ENCODE measurements around the gene PARD6G.

The PARD6G gene

GRCh38 chr18:80170395-80171053 lies 76.8 kb downstream of the PARD6G start:
- no peak for DNase-seq

GRCh38 chr18:80169607-80170006 lies 77.7 kb downstream of the PARD6G start:
- DNase-seq = no peak

GRCh38 chr18:80168982-80169381 lies 78.3 kb downstream of the PARD6G start:
- DNase-seq = no peak

- DNase-seq = no peak
Observed at GRCh38 chr18:80168346-80168745, 79.0 kb downstream of the PARD6G start.

GRCh38 chr18:80167931-80168330 lies 79.4 kb downstream of the PARD6G start:
- DNase-seq = no peak

- no peak for DNase-seq
Observed at GRCh38 chr18:80167331-80167730, 80.0 kb downstream of the PARD6G start.

- DNase-seq = no peak
Observed at GRCh38 chr18:80166725-80167124, 80.6 kb downstream of the PARD6G start.

GRCh38 chr18:80166240-80166639 lies 81.1 kb downstream of the PARD6G start:
- no peak for DNase-seq

- DNase-seq = peak; percentile 47
Observed at GRCh38 chr18:80164727-80165355, 82.5 kb downstream of the PARD6G start.

GRCh38 chr18:80163183-80163582 lies 84.1 kb downstream of the PARD6G start:
- no peak for DNase-seq

- DNase-seq = no peak
Observed at GRCh38 chr18:80161781-80162417, 85.4 kb downstream of the PARD6G start.

- peak; percentile 71 for DNase-seq
Observed at GRCh38 chr18:80159713-80160636, 87.3 kb downstream of the PARD6G start.

- no peak for DNase-seq
Observed at GRCh38 chr18:80158365-80158764, 88.9 kb downstream of the PARD6G start.

GRCh38 chr18:80157708-80158343 lies 89.5 kb downstream of the PARD6G start:
- DNase-seq = peak; percentile 84

GRCh38 chr18:80154293-80154692 lies 93.0 kb downstream of the PARD6G start:
- peak; percentile 79 for DNase-seq

- DNase-seq = no peak
Observed at GRCh38 chr18:80149667-80150066, 97.6 kb downstream of the PARD6G start.

GRCh38 chr18:80148326-80149199 lies 98.8 kb downstream of the PARD6G start:
- DNase-seq = peak; percentile 34

GRCh38 chr18:80147418-80148325 lies 99.6 kb downstream of the PARD6G start:
- DNase-seq = peak; percentile 91

GRCh38 chr18:80147037-80147417 lies 100.3 kb downstream of the PARD6G start:
- DNase-seq = peak; percentile 40

GRCh38 chr18:80145196-80145804 lies 102.0 kb downstream of the PARD6G start:
- no peak for DNase-seq

All from hematopoietic multipotent progenitor cell treated with erythropoietin and hydrocortisone succinate and interleukin-3 and kit ligand, for 6 days (in vitro differentiated cells).